Measurements from ENCODE around the gene PSMD1.
A peak's percentile ranks its signal among the peaks of the same experiment; 100 is the strongest.
"Not testable (repeated sequence)": the region's sequence is repeated elsewhere in the genome, so short reads cannot be mapped to it uniquely, and the experiment has no call there.

The PSMD1 gene

DNA sequence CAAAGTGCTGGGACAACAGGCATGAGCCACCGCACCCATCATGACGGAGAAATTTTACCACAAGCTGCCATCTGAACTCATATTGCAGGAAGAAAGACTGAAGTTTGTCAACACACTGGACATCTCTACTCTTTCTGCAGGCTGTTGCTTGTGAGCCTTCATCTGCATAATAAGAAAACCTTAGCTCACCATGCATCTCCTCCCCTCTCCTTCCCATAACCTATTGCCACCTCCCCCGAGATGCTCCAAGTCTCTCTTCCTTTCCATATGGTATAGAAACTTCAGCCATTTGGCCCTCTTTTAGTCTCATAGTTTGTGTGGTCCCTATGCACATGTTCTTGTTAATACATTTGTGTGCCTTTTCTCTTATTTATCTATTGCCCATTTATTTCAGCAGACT, 38.5 kb upstream of the PSMD1 start:
- Mint-ChIP-seq H3K9me3 (no peaks in the 10 kb centered on the region), H3K4me3 (no peak overlapping the region), H3K27me3 (peaks cover 56% of the 10 kb centered on the region), H3K4me1 (peaks cover 5% of the 10 kb centered on the region), H3K36me3 (ENCODE audit: insufficient read depth) (peaks cover 2% of the 10 kb centered on the region), H3K27ac (ENCODE audit: low read depth) (no peak overlapping the region)
- DNase-seq (ENCODE audit: low spot score in 2 of 2) (no peak), ATAC-seq (replicated peaks; ENCODE audit: extremely low read depth, poor library complexity, severe bottlenecking) (no peak)

DNA sequence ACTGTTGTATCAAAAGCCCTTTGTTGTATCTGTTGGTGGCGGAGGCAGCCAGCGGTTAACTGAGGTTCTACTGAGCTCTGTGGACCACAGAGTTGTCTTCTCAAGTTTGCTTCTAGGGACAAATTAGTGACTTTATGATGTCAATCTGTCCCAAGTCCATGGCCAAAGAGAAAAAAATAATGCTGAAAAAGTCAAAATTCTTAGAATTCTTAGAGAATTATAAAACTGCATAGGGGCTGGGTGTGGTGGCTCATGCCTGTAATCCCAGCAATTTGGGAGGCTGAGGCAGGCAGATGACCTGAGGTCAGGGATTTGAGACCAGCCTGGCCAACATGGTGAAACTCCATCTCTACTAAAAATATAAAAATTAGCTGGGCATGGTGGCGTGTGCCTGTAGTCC, 31.6 kb upstream of the PSMD1 start:
- not testable (repeated sequence) for H3K9me3 Mint-ChIP-seq; H3K27ac Mint-ChIP-seq (ENCODE audit: low read depth); H3K36me3 Mint-ChIP-seq (ENCODE audit: insufficient read depth)

DNA sequence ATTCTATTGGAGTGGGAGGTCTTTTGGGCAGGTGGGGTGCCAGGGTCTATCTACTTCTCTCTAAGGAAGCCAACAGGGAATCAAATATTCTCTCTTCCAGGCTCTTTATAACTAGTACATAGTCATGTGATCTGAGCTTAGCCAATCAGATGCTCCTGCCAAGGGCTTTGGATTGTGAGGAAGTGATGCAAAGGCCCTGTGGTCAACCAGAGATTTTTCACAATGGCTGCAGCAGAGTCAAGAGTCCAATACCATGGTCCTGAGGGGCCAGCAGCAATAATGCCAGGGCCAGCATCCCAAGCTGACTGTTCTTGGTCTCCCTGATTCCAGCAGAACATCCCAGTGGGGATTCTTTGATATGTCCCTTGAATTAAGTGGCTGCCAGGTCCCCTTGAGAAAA, 27.8 kb upstream of the PSMD1 start:
- Mint-ChIP-seq H3K27me3 (peaks cover 25% of the 10 kb centered on the region), H3K9me3 (no peaks in the 10 kb centered on the region), H3K27ac (ENCODE audit: low read depth) (no peak overlapping the region), H3K4me3 (no peak overlapping the region), H3K36me3 (ENCODE audit: insufficient read depth) (no peaks in the 10 kb centered on the region), H3K4me1 (no peaks in the 10 kb centered on the region)
- no peak for DNase-seq (ENCODE audit: low spot score in 2 of 2)
- no peak for ATAC-seq (replicated peaks; ENCODE audit: extremely low read depth, poor library complexity, severe bottlenecking)

More for the DNA sequence above, 31.6 kb upstream of the PSMD1 start:
- H3K4me3 Mint-ChIP-seq; H3K4me1 Mint-ChIP-seq; ATAC-seq (replicated peaks; ENCODE audit: extremely low read depth, poor library complexity, severe bottlenecking); DNase-seq (ENCODE audit: low spot score in 2 of 2): not testable (repeated sequence)
- H3K27me3 Mint-ChIP-seq = peaks cover 23% of the 10 kb centered on the region

DNA sequence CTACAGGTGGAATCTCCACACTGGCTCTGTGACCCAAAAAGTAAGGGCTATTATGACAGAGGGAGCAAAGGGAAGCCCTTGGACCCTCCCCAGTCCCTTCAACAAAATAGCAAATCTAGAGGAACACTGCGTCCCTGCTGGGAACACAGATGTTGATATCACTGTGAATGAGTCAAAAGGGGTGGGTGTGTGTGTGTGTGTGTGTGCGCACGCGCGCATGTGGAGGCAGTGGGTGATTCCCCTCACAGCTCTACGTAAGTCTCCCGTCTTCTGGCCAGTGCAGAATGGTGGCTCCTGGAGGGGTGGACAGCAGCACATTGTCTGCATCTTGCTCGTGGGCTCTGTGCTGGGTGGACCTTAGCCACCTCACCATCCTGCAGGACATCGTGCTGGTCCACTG, 27.1 kb upstream of the PSMD1 start:
- Mint-ChIP-seq H3K9me3 (no peaks in the 10 kb centered on the region), H3K4me1 (no peaks in the 10 kb centered on the region), H3K36me3 (ENCODE audit: insufficient read depth) (no peaks in the 10 kb centered on the region), H3K27me3 (peaks cover 26% of the 10 kb centered on the region), H3K27ac (ENCODE audit: low read depth) (no peak overlapping the region), H3K4me3 (no peak overlapping the region)
- DNase-seq (ENCODE audit: low spot score in 2 of 2) (no peak), ATAC-seq (replicated peaks; ENCODE audit: extremely low read depth, poor library complexity, severe bottlenecking) (no peak)

DNA sequence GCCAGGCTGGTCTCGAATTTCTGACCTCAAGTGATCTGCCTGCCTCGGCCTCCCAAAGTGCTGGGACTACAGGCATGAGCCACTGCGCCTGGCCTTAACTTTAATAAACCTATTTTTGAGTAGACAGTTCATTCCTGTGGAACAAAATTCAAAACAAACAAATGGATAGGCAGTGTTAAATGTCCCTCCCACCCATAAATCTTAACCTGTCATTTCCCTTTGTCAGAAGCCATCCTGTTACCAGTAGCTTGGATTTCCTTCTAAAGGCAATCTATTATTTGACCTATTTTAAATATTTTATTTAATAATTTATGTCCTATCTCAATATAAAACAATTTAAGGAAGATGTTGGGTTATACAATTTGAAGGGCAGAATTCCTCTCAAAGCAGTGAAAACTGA, 25.9 kb upstream of the PSMD1 start:
- DNase-seq (ENCODE audit: low spot score in 2 of 2) (no peak), ATAC-seq (replicated peaks; ENCODE audit: extremely low read depth, poor library complexity, severe bottlenecking) (no peak)
- no peaks in the 10 kb centered on the region for H3K36me3 Mint-ChIP-seq (ENCODE audit: insufficient read depth)
- no peak overlapping the region for H3K4me3 Mint-ChIP-seq
- H3K9me3 Mint-ChIP-seq = no peaks in the 10 kb centered on the region
- H3K27ac Mint-ChIP-seq (ENCODE audit: low read depth) = no peak overlapping the region
- peaks cover 36% of the 10 kb centered on the region for H3K27me3 Mint-ChIP-seq
- no peaks in the 10 kb centered on the region for H3K4me1 Mint-ChIP-seq

DNA sequence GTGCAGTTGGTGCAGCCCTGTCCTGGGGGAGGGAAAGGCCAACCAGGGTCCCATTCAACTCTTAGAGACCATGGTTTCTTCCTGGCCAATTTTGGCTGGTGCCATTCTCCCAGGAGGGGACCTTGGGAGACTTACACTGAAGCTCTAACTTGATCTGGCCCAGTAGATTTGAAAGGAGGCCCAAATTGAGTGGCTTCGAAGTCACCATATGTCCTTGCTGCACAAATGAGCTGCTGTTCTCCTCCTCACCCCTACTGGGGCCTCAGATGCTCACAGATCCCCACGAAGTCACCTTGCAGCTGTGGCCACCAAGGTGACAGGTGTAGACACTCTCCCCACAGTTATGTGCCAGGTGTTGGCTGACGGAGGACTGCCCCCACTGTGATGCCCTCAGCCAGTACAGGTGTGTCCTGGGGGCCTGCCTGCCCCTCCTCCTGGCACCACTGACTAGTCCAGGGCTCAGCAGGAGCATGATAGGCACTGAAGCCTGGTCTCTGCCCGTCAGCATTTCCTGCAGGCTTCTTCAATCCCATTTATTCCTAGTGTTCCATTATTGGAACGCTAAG, 24.0 kb upstream of the PSMD1 start:
- H3K4me3 Mint-ChIP-seq = no peak overlapping the region
- peaks cover 50% of the 10 kb centered on the region for H3K27me3 Mint-ChIP-seq
- no peak overlapping the region for H3K27ac Mint-ChIP-seq (ENCODE audit: low read depth)
- no peak for ATAC-seq (replicated peaks; ENCODE audit: extremely low read depth, poor library complexity, severe bottlenecking)
- H3K36me3 Mint-ChIP-seq (ENCODE audit: insufficient read depth) = no peaks in the 10 kb centered on the region
- no peaks in the 10 kb centered on the region for H3K9me3 Mint-ChIP-seq
- no peaks in the 10 kb centered on the region for H3K4me1 Mint-ChIP-seq
- DNase-seq (ENCODE audit: low spot score in 2 of 2) = no peak

DNA sequence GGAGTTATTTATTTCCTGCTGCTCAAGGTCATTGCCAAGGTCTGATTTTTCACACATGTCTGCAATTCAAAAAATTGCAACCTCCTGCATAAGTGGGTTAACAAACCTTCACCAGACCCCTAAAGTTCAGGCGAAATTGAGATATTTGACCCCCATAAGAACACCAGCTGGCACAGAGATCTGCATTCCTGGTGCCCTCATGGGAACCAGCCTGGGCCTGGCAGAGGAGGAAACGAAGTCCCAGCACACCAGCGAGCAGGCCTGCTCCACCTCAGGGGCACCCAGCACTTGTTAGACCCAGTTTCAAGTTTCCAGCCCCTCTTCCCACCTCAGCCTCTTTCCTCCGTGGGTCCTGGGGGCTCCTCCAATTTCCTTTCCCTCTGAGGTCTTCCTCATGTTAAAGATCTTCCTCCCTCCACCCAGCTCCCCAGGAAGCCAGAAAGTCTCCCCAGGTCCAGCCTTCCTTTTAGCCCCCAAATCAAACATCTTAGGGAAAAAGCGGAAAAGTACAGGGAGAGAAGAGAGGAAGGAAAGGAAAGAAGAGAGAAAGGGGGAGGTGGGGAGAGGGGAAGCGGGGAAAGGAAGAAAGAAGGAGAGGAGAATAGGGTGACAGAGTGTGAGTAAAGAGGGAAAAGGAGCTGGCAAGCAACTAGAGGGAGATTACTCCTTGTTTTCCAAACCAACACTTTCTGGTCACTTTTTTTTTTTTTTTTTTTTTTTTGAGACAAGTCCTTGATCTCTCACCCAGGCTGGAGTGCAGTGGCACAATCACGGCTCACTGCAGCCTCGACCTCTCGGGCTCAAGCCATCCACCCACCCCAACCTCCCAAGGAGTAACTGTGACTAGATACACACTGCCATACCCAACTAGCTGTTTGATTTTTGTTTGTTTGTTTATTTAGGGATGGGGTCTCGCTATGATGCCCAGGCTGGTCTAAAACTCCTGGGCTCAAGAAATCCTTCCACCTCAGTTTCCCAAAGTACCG, 23.2 kb upstream of the PSMD1 start:
- H3K27ac Mint-ChIP-seq (ENCODE audit: low read depth) = no peak overlapping the region
- no peaks in the 10 kb centered on the region for H3K4me1 Mint-ChIP-seq
- no peak overlapping the region for H3K4me3 Mint-ChIP-seq
- no peak for DNase-seq (ENCODE audit: low spot score in 2 of 2)
- peaks cover 57% of the 10 kb centered on the region for H3K27me3 Mint-ChIP-seq
- ATAC-seq (replicated peaks; ENCODE audit: extremely low read depth, poor library complexity, severe bottlenecking) = no peak
- no peaks in the 10 kb centered on the region for H3K36me3 Mint-ChIP-seq (ENCODE audit: insufficient read depth)
- no peaks in the 10 kb centered on the region for H3K9me3 Mint-ChIP-seq

DNA sequence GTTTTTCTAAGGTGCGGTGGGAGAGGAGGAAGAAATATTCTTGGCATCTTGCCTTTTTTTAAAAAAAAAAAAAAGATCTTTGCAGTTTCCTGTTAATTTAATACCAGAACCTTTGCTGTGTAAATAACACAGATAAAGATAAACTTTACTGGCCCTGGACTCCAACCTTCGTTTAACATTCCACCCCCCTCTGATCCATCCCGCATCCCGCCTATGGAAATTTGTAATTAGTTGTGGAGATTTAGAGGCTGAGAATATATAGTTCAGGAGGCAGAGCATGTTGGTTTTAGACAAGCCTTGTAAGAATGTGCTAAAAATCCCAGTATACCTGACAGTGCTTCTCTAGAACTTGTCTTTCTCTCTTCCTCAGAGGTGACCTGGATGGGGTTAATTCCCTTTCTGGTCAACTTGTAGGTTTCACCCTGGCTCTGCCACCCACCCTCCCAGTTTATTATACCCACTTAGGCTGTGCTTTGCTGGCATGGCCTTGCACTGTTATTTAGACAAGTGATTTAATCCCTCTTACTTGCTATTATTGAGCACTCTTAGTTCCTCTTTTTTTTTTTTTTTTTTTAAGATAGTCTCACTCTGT, 22.3 kb upstream of the PSMD1 start:
- H3K27ac Mint-ChIP-seq (ENCODE audit: low read depth) = no peak overlapping the region
- H3K4me3 Mint-ChIP-seq = no peak overlapping the region
- ATAC-seq (replicated peaks; ENCODE audit: extremely low read depth, poor library complexity, severe bottlenecking) (no peak), DNase-seq (ENCODE audit: low spot score in 2 of 2) (no peak)
- H3K9me3 Mint-ChIP-seq = no peaks in the 10 kb centered on the region
- peaks cover 67% of the 10 kb centered on the region for H3K27me3 Mint-ChIP-seq
- H3K4me1 Mint-ChIP-seq = no peaks in the 10 kb centered on the region
- H3K36me3 Mint-ChIP-seq (ENCODE audit: insufficient read depth) = no peaks in the 10 kb centered on the region

DNA sequence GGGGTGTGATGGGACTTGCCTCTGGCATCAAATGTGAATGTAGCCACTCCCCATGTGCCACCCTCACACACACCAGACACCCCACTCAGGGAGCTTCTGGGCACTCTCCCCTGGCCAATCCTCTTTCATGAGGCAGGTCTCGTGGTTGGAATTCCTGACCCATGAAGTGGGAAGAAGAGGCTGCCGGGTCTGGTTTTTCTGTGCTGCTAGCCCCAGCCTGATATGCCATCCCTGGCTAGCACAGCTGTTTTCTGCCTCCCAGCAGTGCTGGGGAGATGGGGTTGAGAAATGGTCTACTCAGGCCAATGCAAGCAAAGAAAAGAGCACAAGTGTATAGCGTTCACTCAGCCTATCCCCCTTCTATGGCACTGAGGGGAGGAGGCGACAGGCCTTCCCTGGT, 20.5 kb upstream of the PSMD1 start:
- H3K9me3 Mint-ChIP-seq = no peaks in the 10 kb centered on the region
- H3K4me1 Mint-ChIP-seq = no peaks in the 10 kb centered on the region
- ATAC-seq (replicated peaks; ENCODE audit: extremely low read depth, poor library complexity, severe bottlenecking) = no peak
- peaks cover 84% of the 10 kb centered on the region for H3K27me3 Mint-ChIP-seq
- H3K27ac Mint-ChIP-seq (ENCODE audit: low read depth) = no peak overlapping the region
- no peaks in the 10 kb centered on the region for H3K36me3 Mint-ChIP-seq (ENCODE audit: insufficient read depth)
- no peak for DNase-seq (ENCODE audit: low spot score in 2 of 2)
- no peak overlapping the region for H3K4me3 Mint-ChIP-seq

DNA sequence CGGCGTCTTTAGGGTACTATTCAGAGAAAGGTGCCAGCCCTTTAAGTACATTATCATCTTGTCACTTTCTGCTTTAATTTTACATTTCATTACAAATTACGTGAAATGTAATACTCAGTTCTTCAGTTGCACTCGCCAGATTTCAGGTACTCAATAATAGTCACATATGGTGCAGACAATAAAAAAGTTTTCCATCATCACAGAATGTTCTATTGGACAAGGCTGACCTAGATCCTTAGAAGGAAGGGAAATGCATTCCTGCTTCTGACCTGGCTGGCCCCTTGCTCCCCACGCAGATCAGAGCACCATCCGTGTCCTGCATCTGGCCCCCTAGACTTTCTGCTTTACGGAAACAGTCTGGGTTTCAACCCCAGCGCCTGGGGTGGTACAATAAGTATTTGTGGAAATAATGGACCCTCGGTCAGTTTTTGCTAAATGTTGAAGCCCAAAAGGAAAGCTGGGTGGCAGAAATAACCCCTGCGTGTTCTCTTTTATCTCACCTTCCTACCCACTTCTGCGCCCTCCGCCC, 20.0 kb upstream of the PSMD1 start:
- peak overlapping the region; percentile 37 for H3K4me3 Mint-ChIP-seq
- ATAC-seq (replicated peaks; ENCODE audit: extremely low read depth, poor library complexity, severe bottlenecking) = no peak

DNA sequence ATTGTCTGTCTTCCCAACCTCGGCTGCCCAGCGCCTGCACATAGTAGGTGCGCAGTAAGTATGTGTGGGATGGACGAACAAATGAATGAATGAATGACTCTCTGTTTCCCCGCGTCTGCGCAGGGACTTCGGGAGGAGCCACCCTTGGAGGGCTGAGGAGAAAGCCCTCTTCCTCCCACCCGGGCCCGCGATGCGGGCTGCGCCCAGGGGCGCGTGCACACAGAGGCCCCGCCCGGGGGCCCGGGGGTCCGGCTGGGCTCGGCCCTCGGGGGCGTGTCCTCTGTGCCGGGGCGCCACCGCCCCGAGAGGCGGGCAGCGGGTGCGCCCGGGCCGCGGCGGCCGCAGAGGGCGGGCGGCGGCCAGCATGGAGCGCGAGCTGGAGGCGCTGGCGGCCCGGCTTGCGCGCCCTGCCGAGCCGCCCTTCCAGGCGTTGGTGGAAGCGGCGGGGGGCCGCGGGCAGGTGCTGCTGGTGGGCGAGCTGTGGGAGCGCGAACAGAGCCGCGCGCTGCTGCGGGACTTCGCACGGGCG, 19.4 kb upstream of the PSMD1 start, which contains the start of gene C2orf72:
C2orf72 (plus strand) TSS at position 322 of the 529 bp plus-strand sequence; CDS start at position 365, 43 bp downstream.
- no peak within 1 kb of the TSS for H3K27ac Mint-ChIP-seq (ENCODE audit: low read depth)
- H3K27me3 Mint-ChIP-seq = peaks cover 92% of the 10 kb centered on the region
- DNase-seq (ENCODE audit: low spot score in 2 of 2) = no peak
- no peaks in the 10 kb centered on the region for H3K9me3 Mint-ChIP-seq
- no peaks in the 10 kb centered on the region for H3K4me1 Mint-ChIP-seq
- H3K36me3 Mint-ChIP-seq (ENCODE audit: insufficient read depth) = no peaks in the 10 kb centered on the region
- H3K4me3 Mint-ChIP-seq = peak within 1 kb of the TSS; percentile 53
- ATAC-seq (replicated peaks; ENCODE audit: extremely low read depth, poor library complexity, severe bottlenecking) = peak; percentile 32

More for the DNA sequence above, 20.0 kb upstream of the PSMD1 start:
- Mint-ChIP-seq H3K36me3 (ENCODE audit: insufficient read depth) (no peaks in the 10 kb centered on the region), H3K27me3 (peaks cover 89% of the 10 kb centered on the region), H3K9me3 (no peaks in the 10 kb centered on the region), H3K4me1 (no peaks in the 10 kb centered on the region), H3K27ac (ENCODE audit: low read depth) (no peak overlapping the region)
- DNase-seq (ENCODE audit: low spot score in 2 of 2) = no peak

DNA sequence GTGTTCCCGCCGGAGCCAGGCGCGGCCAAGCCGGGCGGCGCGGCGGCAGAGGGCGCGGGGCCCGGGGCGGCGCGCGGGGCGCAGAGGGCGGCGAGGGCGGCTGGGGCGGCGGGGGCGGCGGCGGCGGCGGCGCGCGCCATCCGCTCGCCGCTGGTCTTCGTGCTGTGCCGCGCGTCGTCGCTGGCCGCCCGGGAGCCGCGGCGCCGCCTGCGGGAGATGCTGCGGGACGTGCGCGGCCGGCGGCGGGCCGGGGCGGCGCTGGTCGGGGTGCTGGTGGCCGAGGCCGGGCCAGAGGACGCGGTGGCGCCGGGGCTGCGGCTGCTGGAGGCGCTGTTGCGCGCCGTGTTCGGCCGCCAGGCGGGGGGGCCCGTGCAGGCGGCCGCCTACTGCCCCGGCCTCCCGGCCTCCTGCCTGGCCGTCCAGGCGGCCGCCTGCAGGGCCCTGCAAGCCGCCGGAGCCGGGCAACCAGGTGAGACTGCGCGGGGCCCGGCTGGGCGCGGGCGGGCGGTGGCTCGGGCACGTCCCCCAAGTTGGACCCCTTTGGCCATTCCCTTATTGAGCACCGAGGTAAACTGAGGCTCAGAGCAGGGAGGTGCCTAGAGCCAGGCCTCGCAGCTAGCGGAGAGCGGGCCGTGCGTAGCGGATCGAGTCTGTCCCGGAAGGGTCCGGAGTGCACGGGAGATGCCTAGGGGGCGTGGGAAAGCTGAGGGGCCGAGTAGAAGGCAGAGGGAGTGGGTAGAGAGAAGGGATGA, 18.8 kb upstream of the PSMD1 start:
- no peaks in the 10 kb centered on the region for H3K9me3 Mint-ChIP-seq
- peaks cover 88% of the 10 kb centered on the region for H3K27me3 Mint-ChIP-seq
- no peak overlapping the region for H3K27ac Mint-ChIP-seq (ENCODE audit: low read depth)

More for the DNA sequence above, 18.8 kb upstream of the PSMD1 start:
- no peak for ATAC-seq (replicated peaks; ENCODE audit: extremely low read depth, poor library complexity, severe bottlenecking)
- Mint-ChIP-seq H3K4me3 (peak overlapping the region; percentile 53), H3K36me3 (ENCODE audit: insufficient read depth) (no peaks in the 10 kb centered on the region), H3K4me1 (no peaks in the 10 kb centered on the region)
- no peak for DNase-seq (ENCODE audit: low spot score in 2 of 2)

Data from central memory CD8-positive, alpha-beta T cell (primary cell).